Natural killer cell (primary cell): ENCODE measurements around the gene ST3GAL3. TPM values are rescaled to one million over a fixed set of nuclear protein-coding genes. Genes with fewer than 3 reads are reported as not detected.
A peak's percentile ranks its signal among the peaks of the same experiment; 100 is the strongest.

Experiments used
- ATAC-seq, 3 donors: fragments of 150-1000 bp in 2 of 3; fragments of 200-7000 bp in 1 of 3; cut with Tn5 transposase; 1 replicate in 1 of 3; 2 replicates in 2 of 3; pipeline ENCODE4 v1.10.0; 2021; ENCODE audit warnings: mild to moderate bottlenecking in 2 of 3, moderate library complexity in 2 of 3
- DNase-seq, 2 donors: peaks; one replicate each; pipeline versions ENCODE4 v3.0.0 to v3.0.0-alpha.2; 2013 to 2021; ENCODE audit warnings: mixed read lengths in 1 of 2
- H3K27ac ChIP-seq: one replicate; pipeline ENCODE4 v1.5.1; 2013; ENCODE audit warnings: mild to moderate bottlenecking, low read length
- H3K27me3 ChIP-seq: one replicate; pipeline ENCODE4 v1.6.1; 2013; ENCODE audit warnings: low read length; ENCODE audit not compliant: control insufficient read depth, insufficient read depth
- H3K36me3 ChIP-seq: one replicate; pipeline ENCODE4 v1.6.1; 2013; ENCODE audit warnings: low read length; ENCODE audit not compliant: control insufficient read depth, insufficient read depth
- H3K4me1 ChIP-seq: one replicate; pipeline ENCODE4 v1.6.1; 2013; ENCODE audit warnings: low read length; ENCODE audit not compliant: control insufficient read depth, insufficient read depth
- H3K4me3 ChIP-seq: one replicate; pipeline ENCODE4 v1.5.1; 2013; ENCODE audit warnings: low read length
- H3K9me3 ChIP-seq: one replicate; pipeline ENCODE4 v1.6.1; 2013; ENCODE audit warnings: low read length; ENCODE audit not compliant: control insufficient read depth, insufficient read depth
- H3K27ac Mint-ChIP-seq, 2 donors: one replicate each; pipeline ENCODE4 v1.8.0; 2022; ENCODE audit warnings: mild to moderate bottlenecking in 2 of 2, mixed read lengths in 2 of 2, moderate library complexity in 1 of 2
- H3K27me3 Mint-ChIP-seq, 2 donors: one replicate each; pipeline ENCODE4 v1.8.0; 2022; ENCODE audit warnings: low read depth in 2 of 2, mixed read lengths in 2 of 2
- H3K36me3 Mint-ChIP-seq: one replicate; pipeline ENCODE4 v1.8.0; 2022; ENCODE audit warnings: mixed read lengths
- H3K4me1 Mint-ChIP-seq, 2 donors: one replicate each; pipeline ENCODE4 v1.8.0; 2022; ENCODE audit warnings: mixed read lengths in 2 of 2
- H3K4me3 Mint-ChIP-seq: one replicate; pipeline ENCODE4 v1.8.0; 2022; ENCODE audit warnings: mild to moderate bottlenecking, moderate library complexity, mixed read lengths
- H3K9me3 Mint-ChIP-seq, 2 donors: one replicate each; pipeline ENCODE4 v1.8.0; 2022; ENCODE audit warnings: mixed read lengths in 2 of 2
- WGBS: methylation state at CpG from one replicate; pipeline ENCODE4 v1.1.7; 2013; ENCODE audit warnings: missing lambda C conversion rate; ENCODE audit not compliant: insufficient coverage; 5-methylcytosine and 5-hydroxymethylcytosine counted together
- intact Hi-C: fragments of 100-400 bp; cut with micrococcal nuclease; formaldehyde crosslinking; loops from one replicate; pipeline ENCODE4 v1.14.2; 2022
- total RNA-seq, 4 donors: library from RNA; stranded (reverse); fragments of 120-200 nt in 1 of 4; gene quantifications; one replicate each; pipeline versions ENCODE4 v1.2.3 to v1.2.4, GENCODE V29; 2013 to 2022
- TF ChIP-seq, protein P1 (sequence below): fragments of 200-600 bp; IDR thresholded peaks from one replicate; pipeline ENCODE4 v1.8.0; 2022; ENCODE audit warnings: antibody characterized with exemption

The ST3GAL3 gene
- total RNA-seq, 3 donors from 2014 or later (not counting 1 experiment from before 2014, with no cell fraction given): 22.2 to 27.3 (median 22.3) TPM

DNA sequence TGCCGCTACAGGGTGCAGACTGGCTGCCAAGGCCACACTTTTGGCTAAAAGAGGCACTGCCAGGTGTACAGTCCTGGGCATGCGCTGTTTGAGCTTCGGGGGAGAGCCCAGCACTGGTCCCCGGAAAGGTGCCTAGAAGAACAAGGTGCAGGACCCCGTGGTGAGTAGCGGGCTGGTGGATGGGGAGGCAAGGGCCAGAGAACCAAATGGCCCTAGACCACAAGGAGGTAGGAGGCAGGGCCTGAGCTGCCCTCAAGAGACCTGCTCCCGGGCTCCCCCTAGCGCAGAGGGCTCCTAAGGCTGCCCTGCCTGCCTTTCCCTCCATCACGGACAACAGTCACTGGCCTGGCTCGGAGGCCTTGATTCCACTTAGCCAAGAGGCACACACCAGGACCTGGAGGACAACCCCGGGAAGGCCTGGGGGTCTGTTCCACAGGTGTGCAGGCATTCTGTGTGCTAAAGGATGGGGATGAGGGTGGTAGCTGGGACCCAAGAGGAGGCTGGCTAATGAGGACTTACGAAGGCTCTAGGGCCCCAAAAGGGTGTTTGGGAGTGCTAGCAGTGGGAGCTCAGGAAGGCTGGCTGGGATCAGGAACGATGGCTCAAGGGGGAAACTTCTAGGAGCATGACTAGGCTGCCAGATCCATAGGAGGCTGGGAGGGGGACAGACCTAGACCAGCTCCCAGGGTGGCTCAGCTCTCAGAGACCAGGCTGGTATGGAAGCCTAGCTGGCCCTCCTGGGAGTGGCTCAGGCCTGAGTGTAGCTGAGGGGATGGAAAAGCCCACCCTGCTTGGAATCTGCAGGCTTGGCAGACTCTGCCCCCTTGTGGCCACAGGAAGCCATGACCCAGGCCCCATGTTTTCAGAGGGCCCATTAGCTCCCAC is 227.0 kb downstream of the ST3GAL3 start:
- peak; percentile 63 to 74 (median 72) for ATAC-seq
- intact Hi-C loops: loop anchor here (1.0 kb wide), 2 partner anchors 171 to 405 kb away; no protein-coding TSS in a partner anchor
- TF ChIP-seq, protein P1, sequence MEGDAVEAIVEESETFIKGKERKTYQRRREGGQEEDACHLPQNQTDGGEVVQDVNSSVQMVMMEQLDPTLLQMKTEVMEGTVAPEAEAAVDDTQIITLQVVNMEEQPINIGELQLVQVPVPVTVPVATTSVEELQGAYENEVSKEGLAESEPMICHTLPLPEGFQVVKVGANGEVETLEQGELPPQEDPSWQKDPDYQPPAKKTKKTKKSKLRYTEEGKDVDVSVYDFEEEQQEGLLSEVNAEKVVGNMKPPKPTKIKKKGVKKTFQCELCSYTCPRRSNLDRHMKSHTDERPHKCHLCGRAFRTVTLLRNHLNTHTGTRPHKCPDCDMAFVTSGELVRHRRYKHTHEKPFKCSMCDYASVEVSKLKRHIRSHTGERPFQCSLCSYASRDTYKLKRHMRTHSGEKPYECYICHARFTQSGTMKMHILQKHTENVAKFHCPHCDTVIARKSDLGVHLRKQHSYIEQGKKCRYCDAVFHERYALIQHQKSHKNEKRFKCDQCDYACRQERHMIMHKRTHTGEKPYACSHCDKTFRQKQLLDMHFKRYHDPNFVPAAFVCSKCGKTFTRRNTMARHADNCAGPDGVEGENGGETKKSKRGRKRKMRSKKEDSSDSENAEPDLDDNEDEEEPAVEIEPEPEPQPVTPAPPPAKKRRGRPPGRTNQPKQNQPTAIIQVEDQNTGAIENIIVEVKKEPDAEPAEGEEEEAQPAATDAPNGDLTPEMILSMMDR: peak; percentile 79
- Mint-ChIP-seq H3K9me3 (no peaks in the 10 kb centered on the region), H3K4me3 (no peak overlapping the region), H3K36me3 (no peaks in the 10 kb centered on the region), H3K27ac (no peak overlapping the region), H3K4me1 (peaks cover 0 to 19% of the 10 kb centered on the region in 2 donors), H3K27me3 (peaks cover 19 to 28% of the 10 kb centered on the region in 2 donors)
- Histone ChIP-seq H3K27me3 (peaks cover 31% of the 10 kb centered on the region), H3K4me1 (peaks cover 30% of the 10 kb centered on the region), H3K9me3 (no peaks in the 10 kb centered on the region), H3K36me3 (no peaks in the 10 kb centered on the region), H3K4me3 (no peak overlapping the region), H3K27ac (no peak overlapping the region)
- 38% methylated on average over 13 of the region's 13 CpGs for WGBS
- peak; percentile 47 to 70 for DNase-seq

GRCh38 chr1:43934986-43935324 is 227.6 kb downstream of the ST3GAL3 start:
- Mint-ChIP-seq H3K9me3 (no peaks in the 10 kb centered on the region), H3K4me3 (no peak overlapping the region), H3K4me1 (peaks cover 0 to 25% of the 10 kb centered on the region in 2 donors), H3K36me3 (no peaks in the 10 kb centered on the region), H3K27ac (no peak overlapping the region), H3K27me3 (peaks cover 19 to 28% of the 10 kb centered on the region in 2 donors)
- TF ChIP-seq, protein P1: no peak
- DNase-seq (no peak), ATAC-seq (no peak)
- intact Hi-C loops: loop anchor here (1.0 kb wide), 2 partner anchors 172 to 406 kb away; no protein-coding TSS in a partner anchor
- Histone ChIP-seq H3K27ac (no peak overlapping the region), H3K4me1 (peaks cover 30% of the 10 kb centered on the region), H3K9me3 (no peaks in the 10 kb centered on the region), H3K4me3 (no peak overlapping the region), H3K36me3 (no peaks in the 10 kb centered on the region), H3K27me3 (peaks cover 31% of the 10 kb centered on the region)
- WGBS: 47% methylated on average over 5 of the region's 5 CpGs

DNA sequence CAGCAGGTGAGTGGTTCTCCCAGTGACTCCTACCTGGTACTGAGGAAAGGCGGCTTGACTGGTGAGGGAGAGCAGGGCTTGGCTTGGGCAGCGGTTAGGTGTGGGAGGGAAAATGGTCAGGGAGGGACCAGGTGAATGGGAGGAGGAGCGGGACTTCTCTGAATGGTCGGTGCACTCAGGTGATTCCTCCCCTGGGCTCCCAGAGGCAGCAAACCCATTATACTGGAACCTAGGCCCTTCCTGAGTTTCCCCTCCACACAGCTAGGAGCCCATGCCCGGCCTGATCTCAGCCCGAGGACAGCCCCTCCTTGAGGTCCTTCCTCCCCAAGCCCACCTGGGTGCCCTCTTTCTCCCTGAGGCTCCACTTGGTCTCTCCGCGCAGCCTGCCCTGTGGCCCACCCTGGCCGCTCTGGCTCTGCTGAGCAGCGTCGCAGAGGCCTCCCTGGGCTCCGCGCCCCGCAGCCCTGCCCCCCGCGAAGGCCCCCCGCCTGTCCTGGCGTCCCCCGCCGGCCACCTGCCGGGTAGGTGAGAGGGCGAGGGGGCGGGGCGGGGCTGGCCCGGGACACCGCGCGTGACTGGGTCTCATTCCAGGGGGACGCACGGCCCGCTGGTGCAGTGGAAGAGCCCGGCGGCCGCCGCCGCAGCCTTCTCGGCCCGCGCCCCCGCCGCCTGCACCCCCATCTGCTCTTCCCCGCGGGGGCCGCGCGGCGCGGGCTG is 228.5 kb downstream of the ST3GAL3 start:
- Histone ChIP-seq H3K9me3 (no peaks in the 10 kb centered on the region), H3K4me3 (no peak overlapping the region), H3K36me3 (no peaks in the 10 kb centered on the region), H3K4me1 (peaks cover 30% of the 10 kb centered on the region), H3K27me3 (peaks cover 31% of the 10 kb centered on the region), H3K27ac (no peak overlapping the region)
- H3K4me1 Mint-ChIP-seq: peaks cover 0 to 25% of the 10 kb centered on the region in 2 donors
- intact Hi-C loops: no loop called here
- WGBS: 12% methylated on average over 48 of the region's 48 CpGs
- peaks cover 19 to 28% of the 10 kb centered on the region in 2 donors for H3K27me3 Mint-ChIP-seq
- no peaks in the 10 kb centered on the region for H3K36me3 Mint-ChIP-seq
- DNase-seq (no peak), ATAC-seq (no peak)
- no peak overlapping the region for H3K27ac Mint-ChIP-seq
- no peak overlapping the region for H3K4me3 Mint-ChIP-seq
- TF ChIP-seq, protein P1: no peak
- no peaks in the 10 kb centered on the region for H3K9me3 Mint-ChIP-seq
